Umbilical cord (tissue), 2 donors: ENCODE results near the gene PPP1CC. TPM values are rescaled to one million over a fixed set of nuclear protein-coding genes. Genes with fewer than 3 reads are reported as not detected.
"Not testable (repeated sequence)": the region's sequence is repeated elsewhere in the genome, so short reads cannot be mapped to it uniquely, and the experiment has no call there.

ENCODE experiments used
- DNase-seq: peaks from one replicate; pipeline ENCODE4 v3.0.0-alpha.2; 2015; ENCODE audit warnings: low spot score
- total RNA-seq: library from RNA; depleted of rRNA; stranded (reverse); fragments of >200 nt; gene quantifications from one replicate; pipeline ENCODE4 v1.2.3, GENCODE V29; 2014; ENCODE audit warnings: low replicate concordance; ENCODE audit not compliant: insufficient read depth

Gene PPP1CC
- total RNA-seq, 1 donor from 2014 or later, result 108 TPM

GRCh38 chr12:110754101-110754793 is 11.6 kb upstream of the PPP1CC start:
- DNase-seq, result no peak

- peak; percentile 42 for DNase-seq
Observed at GRCh38 chr12:110750784-110751461, 8.2 kb upstream of the PPP1CC start.

GRCh38 chr12:110746550-110746949 is 3.9 kb upstream of the PPP1CC start:
- no peak for DNase-seq

GRCh38 chr12:110745542-110746284 is 3.0 kb upstream of the PPP1CC start:
- DNase-seq, result no peak

GRCh38 chr12:110744601-110745264 is 2.0 kb upstream of the PPP1CC start:
- DNase-seq, result no peak

- no peak for DNase-seq
Observed at GRCh38 chr12:110744151-110744571, 1.5 kb upstream of the PPP1CC start.

- DNase-seq, result peak; percentile 54
Observed at GRCh38 chr12:110743571-110744093, 941 bp upstream of the PPP1CC start.

GRCh38 chr12:110742096-110742717 is 484 bp downstream of the PPP1CC start:
- peak; percentile 36 for DNase-seq

- peak; percentile 45 for DNase-seq
Observed at GRCh38 chr12:110741341-110742095, 1.2 kb downstream of the PPP1CC start.

GRCh38 chr12:110739894-110740293 is 2.8 kb downstream of the PPP1CC start:
- no peak for DNase-seq

GRCh38 chr12:110739488-110739887 is 3.2 kb downstream of the PPP1CC start:
- DNase-seq, result no peak

- DNase-seq, result no peak
Observed at GRCh38 chr12:110737532-110737931, 5.2 kb downstream of the PPP1CC start.

GRCh38 chr12:110737016-110737415 is 5.7 kb downstream of the PPP1CC start:
- DNase-seq, result not testable (repeated sequence)

GRCh38 chr12:110733900-110734299 is 8.8 kb downstream of the PPP1CC start:
- no peak for DNase-seq

GRCh38 chr12:110733089-110733715 is 9.5 kb downstream of the PPP1CC start:
- no peak for DNase-seq

- DNase-seq, result no peak
Observed at GRCh38 chr12:110732572-110732971, 10.1 kb downstream of the PPP1CC start.

GRCh38 chr12:110731479-110731878 is 11.2 kb downstream of the PPP1CC start:
- no peak for DNase-seq

- DNase-seq, result no peak
Observed at GRCh38 chr12:110728628-110729027, 14.1 kb downstream of the PPP1CC start.

- DNase-seq, result no peak
Observed at GRCh38 chr12:110726708-110727369, 15.9 kb downstream of the PPP1CC start.
